ENCODE data around the gene DOCK10.
"Not testable (repeated sequence)": the region's sequence is repeated elsewhere in the genome, so short reads cannot be mapped to it uniquely, and the experiment has no call there.

Gene DOCK10

DNA sequence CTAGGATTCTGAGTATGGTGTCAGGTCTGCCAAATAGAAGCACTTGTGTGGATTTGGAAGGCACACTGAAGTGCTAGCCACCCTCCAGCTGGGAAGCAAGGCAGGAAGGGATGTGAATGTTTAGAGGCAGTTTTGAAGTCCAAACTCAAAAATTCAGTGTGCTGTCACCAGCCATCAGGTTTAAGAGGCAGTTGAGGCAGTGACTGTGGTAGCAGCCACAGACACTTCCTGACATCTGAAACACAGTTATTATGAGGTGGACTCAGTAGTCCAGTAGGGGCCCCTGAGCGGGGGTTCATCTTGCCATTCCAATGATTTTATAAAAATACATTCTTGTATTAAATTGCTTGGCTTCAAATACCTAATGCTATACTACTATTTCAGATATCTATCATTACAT, 13.4 kb upstream of the DOCK10 start:
- H3K9me3 ChIP-seq: no peaks in the 10 kb centered on the region
- H3K27me3 ChIP-seq: no peaks in the 10 kb centered on the region
- TF ChIP-seq, protein P1, sequence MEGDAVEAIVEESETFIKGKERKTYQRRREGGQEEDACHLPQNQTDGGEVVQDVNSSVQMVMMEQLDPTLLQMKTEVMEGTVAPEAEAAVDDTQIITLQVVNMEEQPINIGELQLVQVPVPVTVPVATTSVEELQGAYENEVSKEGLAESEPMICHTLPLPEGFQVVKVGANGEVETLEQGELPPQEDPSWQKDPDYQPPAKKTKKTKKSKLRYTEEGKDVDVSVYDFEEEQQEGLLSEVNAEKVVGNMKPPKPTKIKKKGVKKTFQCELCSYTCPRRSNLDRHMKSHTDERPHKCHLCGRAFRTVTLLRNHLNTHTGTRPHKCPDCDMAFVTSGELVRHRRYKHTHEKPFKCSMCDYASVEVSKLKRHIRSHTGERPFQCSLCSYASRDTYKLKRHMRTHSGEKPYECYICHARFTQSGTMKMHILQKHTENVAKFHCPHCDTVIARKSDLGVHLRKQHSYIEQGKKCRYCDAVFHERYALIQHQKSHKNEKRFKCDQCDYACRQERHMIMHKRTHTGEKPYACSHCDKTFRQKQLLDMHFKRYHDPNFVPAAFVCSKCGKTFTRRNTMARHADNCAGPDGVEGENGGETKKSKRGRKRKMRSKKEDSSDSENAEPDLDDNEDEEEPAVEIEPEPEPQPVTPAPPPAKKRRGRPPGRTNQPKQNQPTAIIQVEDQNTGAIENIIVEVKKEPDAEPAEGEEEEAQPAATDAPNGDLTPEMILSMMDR (IDR thresholded peaks at IDR 0.05; ENCODE audit: low read depth, low read length): no peak
- DNase-seq: no peak
- no peaks in the 10 kb centered on the region for H3K36me3 ChIP-seq
- no peak overlapping the region for H3K4me3 ChIP-seq (ENCODE audit: low read depth, low read length)
- H3K4me1 ChIP-seq: no peaks in the 10 kb centered on the region

DNA sequence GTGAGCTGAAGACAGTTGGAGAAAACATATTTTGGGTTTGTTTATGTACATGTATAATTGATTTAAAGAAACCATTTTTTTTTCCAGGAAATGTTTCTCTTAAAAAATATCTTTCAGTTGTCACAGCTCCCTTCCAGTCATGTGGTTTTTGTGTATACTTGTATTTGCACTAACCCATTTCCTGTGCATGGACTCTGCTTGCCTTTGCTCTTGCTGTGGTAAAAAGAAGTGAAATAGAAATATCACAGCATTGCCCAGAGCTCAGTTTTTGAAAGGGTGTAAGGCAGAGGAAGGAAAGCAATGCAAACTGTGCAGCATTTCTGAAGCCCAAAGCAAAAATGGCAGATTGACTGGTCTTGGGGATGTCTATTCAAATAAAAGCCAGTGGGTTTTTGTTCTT, 10.4 kb upstream of the DOCK10 start:
- no peaks in the 10 kb centered on the region for H3K36me3 ChIP-seq
- no peaks in the 10 kb centered on the region for H3K4me1 ChIP-seq
- no peak for DNase-seq
- H3K27me3 ChIP-seq: peaks cover 6% of the 10 kb centered on the region; the same call in 1 of the 2 replicates
- TF ChIP-seq, protein P1 (IDR thresholded peaks at IDR 0.05; ENCODE audit: low read depth, low read length): no peak
- no peak overlapping the region for H3K4me3 ChIP-seq (ENCODE audit: low read depth, low read length)
- no peaks in the 10 kb centered on the region for H3K9me3 ChIP-seq

DNA sequence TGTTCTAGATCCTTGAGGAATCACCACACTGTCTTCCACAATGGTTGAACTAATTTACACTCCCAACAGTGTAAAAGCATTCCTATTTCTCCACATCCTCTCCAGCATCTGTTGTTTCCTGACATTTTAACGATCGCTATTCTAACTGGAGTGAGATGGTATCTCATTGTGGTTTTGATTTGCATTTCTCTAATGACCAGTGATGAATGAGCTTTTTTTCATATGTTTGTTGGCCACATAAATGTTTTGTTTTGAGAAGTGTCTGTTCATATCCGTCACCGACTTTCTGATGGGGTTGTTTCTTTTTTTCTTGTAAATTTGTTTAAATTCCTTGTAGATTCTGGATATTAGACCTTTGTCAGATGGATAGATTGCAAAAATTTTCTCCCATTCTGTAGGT, 5.2 kb upstream of the DOCK10 start:
- not testable (repeated sequence) for H3K36me3 ChIP-seq

DNA sequence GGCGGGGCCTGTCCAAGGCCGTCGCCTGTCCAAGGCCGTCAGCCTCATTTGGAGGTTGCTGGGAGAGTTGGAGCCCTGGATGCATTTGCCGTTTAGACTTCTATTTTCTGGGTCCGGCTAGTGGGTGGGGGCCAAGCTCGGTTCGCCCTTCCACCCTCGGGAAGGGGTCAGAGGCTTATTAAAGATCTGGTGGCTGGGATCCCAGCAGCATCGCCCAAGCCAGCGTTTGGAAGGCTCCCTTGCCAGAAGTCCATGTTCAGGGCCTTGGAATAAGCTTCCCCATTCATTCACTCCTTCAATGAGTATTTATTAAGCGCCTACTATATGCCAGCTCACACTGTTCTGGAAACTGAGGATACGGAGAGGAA, 516 bp upstream of the DOCK10 start:
- Histone ChIP-seq H3K36me3 (no peaks in the 10 kb centered on the region), H3K27me3 (peaks cover 73% of the 10 kb centered on the region), H3K4me3 (ENCODE audit: low read depth, low read length) (no peak overlapping the region), H3K4me1 (no peaks in the 10 kb centered on the region), H3K9me3 (no peaks in the 10 kb centered on the region)
- DNase-seq: no peak
- TF ChIP-seq, protein P1 (IDR thresholded peaks at IDR 0.05; ENCODE audit: low read depth, low read length): no peak

More for the DNA sequence above, 5.2 kb upstream of the DOCK10 start:
- not testable (repeated sequence) for H3K4me1 ChIP-seq; H3K4me3 ChIP-seq (ENCODE audit: low read depth, low read length); DNase-seq; H3K9me3 ChIP-seq
- H3K27me3 ChIP-seq: peaks cover 43% of the 10 kb centered on the region

DNA sequence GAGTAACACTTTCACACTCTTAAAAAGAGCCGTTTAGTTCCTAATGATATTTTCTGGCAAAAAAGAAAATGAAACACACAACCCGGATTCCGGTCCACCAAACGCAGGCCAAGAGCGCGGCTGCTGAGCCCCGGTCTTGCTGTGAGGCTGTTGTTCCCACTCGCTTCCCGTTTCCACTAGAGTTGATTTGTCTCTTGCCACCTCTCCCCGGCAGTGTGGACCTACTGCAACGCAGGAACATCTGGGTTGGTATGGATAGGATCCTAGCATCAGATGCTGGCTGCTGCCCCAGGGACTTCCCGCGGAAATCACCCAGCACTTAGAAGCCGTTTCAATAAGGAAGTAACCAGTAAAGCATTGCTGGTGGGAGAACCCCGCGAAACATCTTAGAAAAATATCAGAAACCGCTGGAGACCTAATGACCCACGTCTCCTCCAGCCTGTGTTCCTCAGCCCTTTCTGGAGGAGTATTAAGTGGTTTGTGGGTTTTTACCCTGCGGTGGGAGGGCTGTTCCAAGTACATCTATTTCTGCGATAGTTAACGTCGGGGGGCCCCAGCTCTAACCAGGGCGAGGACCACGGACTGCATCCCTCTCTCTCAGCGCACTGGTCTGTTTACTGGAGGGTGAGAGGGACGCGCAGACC, 939 bp downstream of the DOCK10 start:
- H3K4me3 ChIP-seq (ENCODE audit: low read depth, low read length): no peak overlapping the region
- H3K9me3 ChIP-seq: no peaks in the 10 kb centered on the region
- TF ChIP-seq, protein P1 (IDR thresholded peaks at IDR 0.05; ENCODE audit: low read depth, low read length): no peak
- no peaks in the 10 kb centered on the region for H3K4me1 ChIP-seq
- H3K36me3 ChIP-seq: no peaks in the 10 kb centered on the region
- DNase-seq: no peak
- peaks cover 73% of the 10 kb centered on the region for H3K27me3 ChIP-seq

DNA sequence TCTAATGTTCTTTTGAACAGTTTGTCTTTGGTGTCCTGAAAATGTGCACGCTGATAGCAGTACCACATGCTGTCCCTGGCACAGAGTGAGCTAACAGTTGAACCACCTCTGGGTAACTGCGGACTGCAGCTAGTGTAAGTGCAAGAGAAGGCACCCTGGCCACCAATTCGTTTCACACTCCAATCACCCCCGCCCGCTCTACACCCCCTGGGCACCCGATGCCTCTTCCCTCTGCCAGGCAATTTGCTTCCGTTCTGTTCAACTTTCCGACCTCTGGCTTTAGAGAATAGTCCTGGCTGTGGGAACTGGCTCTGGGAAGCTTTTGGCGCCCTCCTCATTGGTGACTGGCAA, 1.4 kb downstream of the DOCK10 start:
- H3K27me3 ChIP-seq: peaks cover 69% of the 10 kb centered on the region
- no peak for DNase-seq
- TF ChIP-seq, protein P1 (IDR thresholded peaks at IDR 0.05; ENCODE audit: low read depth, low read length): no peak
- no peaks in the 10 kb centered on the region for H3K36me3 ChIP-seq
- no peaks in the 10 kb centered on the region for H3K9me3 ChIP-seq
- no peak overlapping the region for H3K4me3 ChIP-seq (ENCODE audit: low read depth, low read length)
- no peaks in the 10 kb centered on the region for H3K4me1 ChIP-seq

DNA sequence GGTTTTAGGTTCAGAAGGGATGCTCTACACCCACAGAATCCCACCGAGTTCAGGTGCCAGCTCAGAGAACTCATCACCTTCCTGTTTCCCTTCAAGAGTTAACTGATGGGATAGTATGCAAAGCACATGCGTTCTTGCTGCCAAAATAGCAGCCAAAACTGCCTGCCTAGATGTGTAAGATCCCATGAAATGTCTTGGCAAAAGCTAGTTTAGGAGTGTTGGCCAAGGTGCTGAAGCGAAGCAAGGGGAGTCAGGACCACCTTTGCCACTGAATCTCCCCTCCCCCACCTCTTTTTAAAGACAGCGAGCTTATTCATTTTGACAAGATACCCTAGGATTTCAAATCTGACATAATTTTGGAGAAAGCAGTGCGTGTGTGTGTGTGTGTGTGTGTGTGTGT, 2.1 kb downstream of the DOCK10 start:
- H3K9me3 ChIP-seq: no peaks in the 10 kb centered on the region
- TF ChIP-seq, protein P1 (IDR thresholded peaks at IDR 0.05; ENCODE audit: low read depth, low read length): no peak
- H3K36me3 ChIP-seq: no peaks in the 10 kb centered on the region
- no peak overlapping the region for H3K4me3 ChIP-seq (ENCODE audit: low read depth, low read length)
- H3K27me3 ChIP-seq: peaks cover 63% of the 10 kb centered on the region
- no peak for DNase-seq
- no peaks in the 10 kb centered on the region for H3K4me1 ChIP-seq

Data from BE2C (cell line).